ENCODE results near the gene ATL1. TPM values are rescaled to one million over a fixed set of nuclear protein-coding genes. Genes with fewer than 3 reads are reported as not detected.

ATL1 gene
- total and polyA plus RNA-seq, 2 of the 8 experiments (the other 6 are each of a cell fraction or from before 2014, with no cell fraction given) = 4.0 to 5.9 TPM

GRCh38 chr14:50541159-50541567, 18.8 kb upstream of the ATL1 start:
- H4K20me1 ChIP-seq (replicated peaks in 1 of 2; ENCODE audit: control insufficient read depth in 1 of 2, insufficient read depth in 2 of 2, low read length in 2 of 2) = no peaks in the 10 kb centered on the region
- ChIA-PET CTCF (ENCODE audit: partially characterized antibody) (interaction anchor here (0.7 to 2.9 kb wide), 7 partner anchors 19 to 235 kb away, joined by 3 to 9 read pairs (median 4); partner anchors contain the start of gene ATL1), POLR2A (ENCODE audit: partially characterized antibody) (interaction anchor here (1.4 to 1.5 kb wide), 2 partner anchors 12 to 19 kb away, joined by 3 read pairs; partner anchors contain the start of gene ATL1)
- H3K56ac ChIP-seq (replicated peaks; ENCODE audit: insufficient read length, low read depth, low read length) = no peak overlapping the region
- H3K36me3 ChIP-seq (ENCODE audit: control insufficient read depth in 2 of 4, insufficient read depth in 4 of 4, low read length in 3 of 4) = no peaks in the 10 kb centered on the region
- no peak overlapping the region for H3K9ac ChIP-seq (replicated peaks in 1 of 4; ENCODE audit: extremely low read depth in 1 of 4, low read depth in 3 of 4, low read length in 3 of 4)
- H2BK15ac ChIP-seq (ENCODE audit: low read length) = no peak overlapping the region
- 80% methylated on average over 1 of the region's 1 CpG; no CpG with 5 or more reads in 1 of the 2 experiments for WGBS, 2 experiments (ENCODE audit: extremely low coverage in 1 of 2, insufficient coverage in 1 of 2, insufficient read length in 1 of 2, insufficient replicate concordance in 2 of 2, low coverage in 1 of 2, low lambda C conversion rate in 2 of 2, missing lambda C conversion rate in 1 of 2)
- H3K18ac ChIP-seq (ENCODE audit: extremely low read depth, low read length) = no peak overlapping the region
- H3K4me3 ChIP-seq (ENCODE audit: extremely low read depth in 1 of 4, insufficient read depth in 2 of 4, low read depth in 3 of 4, low read length in 4 of 4) = no peak overlapping the region
- no peak overlapping the region for H2BK20ac ChIP-seq (ENCODE audit: low read length)
- H3K9me3 ChIP-seq (ENCODE audit: insufficient read depth in 2 of 2, low read depth in 1 of 2, low read length in 1 of 2) = peaks cover 0 to 6% of the 10 kb centered on the region in 2 experiments; a peak in 1 of 4 replicates
- H2BK5ac ChIP-seq (ENCODE audit: low read depth, low read length) = no peak overlapping the region
- no peak for TF ChIP-seq KDM5A (IDR thresholded peaks at IDR 0.05; ENCODE audit: low read length)
- H3K4me1 ChIP-seq (replicated peaks in 1 of 4; ENCODE audit: control insufficient read depth in 3 of 4, insufficient read depth in 4 of 4, low read length in 3 of 4) = no peaks in the 10 kb centered on the region
- no peak overlapping the region for H4K8ac ChIP-seq (ENCODE audit: extremely low read depth, insufficient read depth, low read length)
- H2AFZ ChIP-seq (ENCODE audit: low read length) = no peak overlapping the region
- no peak overlapping the region for H2BK120ac ChIP-seq (replicated peaks; ENCODE audit: low read depth, low read length)
- H3K79me2 ChIP-seq (ENCODE audit: control insufficient read depth in 1 of 2, insufficient read depth in 2 of 2, low read length in 2 of 2) = no peaks in the 10 kb centered on the region
- no peak overlapping the region for H4K5ac ChIP-seq (ENCODE audit: insufficient read length, low read depth, low read length)
- DNase-seq (ENCODE audit: low read depth in 1 of 2, low spot score in 2 of 2) = no peak
- no peak overlapping the region for H2AK5ac ChIP-seq (ENCODE audit: low read depth, low read length)
- H3K4ac ChIP-seq (replicated peaks; ENCODE audit: insufficient read length, low read depth, low read length) = no peak overlapping the region
- no peak overlapping the region for H3K27ac ChIP-seq (ENCODE audit: low read depth, low read length)
- no peak overlapping the region for H2BK12ac ChIP-seq (ENCODE audit: low read depth, low read length)
- H3K23ac ChIP-seq (ENCODE audit: insufficient read length) = no peak overlapping the region
- no peaks in the 10 kb centered on the region for H3K79me1 ChIP-seq (ENCODE audit: low read depth, low read length)
- no peak overlapping the region for H3K14ac ChIP-seq (ENCODE audit: insufficient read length)
- H3K23me2 ChIP-seq (ENCODE audit: low read depth, low read length) = no peaks in the 10 kb centered on the region
- H3K27me3 ChIP-seq (replicated peaks in 1 of 4; ENCODE audit: control insufficient read depth in 3 of 4, extremely low read depth in 1 of 4, insufficient read depth in 3 of 4, low read length in 3 of 4) = no peaks in the 10 kb centered on the region
- H4K91ac ChIP-seq (replicated peaks; ENCODE audit: insufficient read length, low read length) = no peak overlapping the region
- no peak for FAIRE-seq
- no peak overlapping the region for H3K4me2 ChIP-seq (ENCODE audit: insufficient read depth in 1 of 2, low read depth in 2 of 2, low read length in 2 of 2)

All from H1 (cell line).